ENCODE results near the gene FAM83D.
"Not testable (repeated sequence)": the region's sequence is repeated elsewhere in the genome, so short reads cannot be mapped to it uniquely, and the experiment has no call there.

The FAM83D gene

GRCh38 chr20:38963745-38964144 lies 37.5 kb downstream of the FAM83D start:
- DNase-seq (ENCODE audit: low read depth), result no peak

DNA sequence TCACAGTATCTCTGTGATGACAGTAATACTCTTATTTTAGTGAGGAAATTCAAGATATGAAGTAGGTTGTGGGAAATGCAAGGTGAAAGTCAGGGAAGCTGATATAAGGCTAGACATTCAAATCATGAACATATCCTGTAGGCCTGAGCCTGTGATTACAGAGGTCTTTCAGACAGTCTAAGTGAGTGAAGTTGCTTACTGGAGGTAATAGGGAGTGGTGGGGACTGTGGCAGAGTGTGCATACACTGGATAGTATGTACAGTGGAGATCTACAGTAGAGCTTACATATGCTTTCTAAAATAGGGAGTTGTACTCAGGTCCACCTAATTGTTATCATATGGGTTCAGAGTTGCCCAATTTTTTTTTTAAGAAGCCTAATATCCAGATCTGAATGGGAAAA lies 39.0 kb downstream of the FAM83D start:
- no peak for DNase-seq (ENCODE audit: low read depth)

DNA sequence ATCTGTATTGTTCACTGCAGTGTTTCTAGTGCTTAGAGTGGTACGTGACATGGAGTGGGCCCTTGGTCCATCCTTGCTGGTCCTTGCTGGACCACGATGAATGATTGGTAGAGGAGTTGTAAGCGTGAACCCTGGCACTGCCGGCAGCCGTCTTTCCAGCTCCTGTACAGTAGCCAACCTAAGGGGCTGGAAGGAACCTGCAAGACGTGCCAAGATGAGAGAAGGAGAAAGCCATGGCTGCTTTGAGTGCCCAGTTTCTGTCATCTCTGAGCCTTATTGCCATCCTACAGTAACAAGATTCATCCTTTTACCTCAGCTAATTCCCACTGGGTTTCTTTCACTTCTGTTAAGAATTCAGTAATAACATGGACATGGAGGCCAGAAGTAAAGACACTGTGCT lies 41.9 kb downstream of the FAM83D start:
- DNase-seq (ENCODE audit: low read depth), result no peak

GRCh38 chr20:38969708-38970107 lies 43.5 kb downstream of the FAM83D start:
- no peak for DNase-seq (ENCODE audit: low read depth)

DNA sequence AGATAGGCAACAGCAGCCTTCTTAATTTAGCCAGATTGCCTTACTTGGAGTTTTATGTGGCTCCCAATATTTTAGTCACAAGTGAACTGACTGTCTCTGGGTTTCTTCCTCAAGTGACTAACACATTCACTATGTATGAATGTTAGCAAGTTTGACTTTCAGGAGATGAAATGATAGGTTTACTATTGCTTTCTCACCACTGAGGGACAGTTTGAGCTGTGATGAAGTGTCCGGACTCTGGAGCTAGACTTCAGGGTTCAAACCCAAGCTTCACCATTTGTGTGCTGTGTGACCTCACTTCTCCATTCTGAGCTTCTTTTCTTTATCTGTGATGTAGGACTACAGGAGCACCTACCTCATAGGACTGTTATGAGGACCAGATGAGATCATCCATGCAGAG lies 44.1 kb downstream of the FAM83D start:
- no peak for DNase-seq (ENCODE audit: low read depth)

- DNase-seq (ENCODE audit: low read depth), result no peak
Observed at GRCh38 chr20:38973107-38973506, 46.9 kb downstream of the FAM83D start.

GRCh38 chr20:38973645-38974044 lies 47.4 kb downstream of the FAM83D start:
- no peak for DNase-seq (ENCODE audit: low read depth)

DNA sequence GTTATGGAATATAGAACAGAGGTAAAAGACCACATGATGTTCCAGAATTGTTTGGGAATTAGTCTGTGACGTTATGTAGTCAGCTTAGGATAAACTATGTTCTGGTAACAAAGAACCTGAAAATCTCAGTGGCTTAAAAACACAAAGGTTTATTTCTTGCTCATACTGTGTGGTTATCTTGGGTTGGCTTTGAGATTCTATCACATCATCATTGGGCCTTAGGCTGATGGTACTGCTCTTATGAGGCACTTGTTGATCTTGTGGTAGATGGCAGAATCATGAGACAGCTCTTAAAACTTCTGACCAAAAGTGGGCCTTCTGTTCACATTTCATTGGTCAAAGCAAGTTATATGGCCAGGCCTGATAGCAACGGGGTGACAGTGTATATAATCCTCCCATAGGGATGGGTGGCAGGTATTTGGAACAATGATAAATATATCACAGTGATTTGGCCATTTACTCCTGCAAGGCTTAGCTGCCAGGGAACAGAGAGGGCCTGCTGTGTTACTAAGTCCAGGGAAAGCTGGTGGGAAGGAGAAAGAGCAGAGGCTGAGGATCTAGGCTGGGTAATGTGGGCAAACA lies 49.4 kb downstream of the FAM83D start:
- no peak for DNase-seq (ENCODE audit: low read depth)

DNA sequence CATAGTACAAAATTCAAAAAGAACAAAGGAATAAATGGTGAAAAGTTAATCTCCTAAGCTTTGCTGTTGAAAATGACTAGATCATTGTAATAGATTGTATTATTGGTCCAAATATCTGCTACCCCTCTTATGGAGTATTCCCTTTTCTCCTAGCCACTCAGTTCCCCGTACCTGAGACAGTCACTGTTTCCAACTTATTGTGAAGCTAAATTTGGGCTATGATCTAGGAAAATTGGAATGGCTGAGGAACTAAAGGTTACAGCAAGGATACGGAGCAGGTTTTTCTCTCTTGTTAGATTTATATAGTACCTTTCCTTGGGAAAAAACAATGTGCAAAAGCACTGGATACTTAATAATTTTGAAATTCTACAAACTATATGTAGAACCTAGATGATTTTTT lies 53.2 kb downstream of the FAM83D start:
- DNase-seq (ENCODE audit: low read depth), result no peak

- no peak for DNase-seq (ENCODE audit: low read depth)
Observed at GRCh38 chr20:38979842-38980241, 53.6 kb downstream of the FAM83D start.

- DNase-seq (ENCODE audit: low read depth), result no peak
Observed at GRCh38 chr20:38982291-38982690, 56.1 kb downstream of the FAM83D start.

- no peak for DNase-seq (ENCODE audit: low read depth)
Observed at GRCh38 chr20:38985060-38985459, 58.8 kb downstream of the FAM83D start.

- DNase-seq (ENCODE audit: low read depth), result no peak
Observed at GRCh38 chr20:38985603-38986170, 59.5 kb downstream of the FAM83D start.

DNA sequence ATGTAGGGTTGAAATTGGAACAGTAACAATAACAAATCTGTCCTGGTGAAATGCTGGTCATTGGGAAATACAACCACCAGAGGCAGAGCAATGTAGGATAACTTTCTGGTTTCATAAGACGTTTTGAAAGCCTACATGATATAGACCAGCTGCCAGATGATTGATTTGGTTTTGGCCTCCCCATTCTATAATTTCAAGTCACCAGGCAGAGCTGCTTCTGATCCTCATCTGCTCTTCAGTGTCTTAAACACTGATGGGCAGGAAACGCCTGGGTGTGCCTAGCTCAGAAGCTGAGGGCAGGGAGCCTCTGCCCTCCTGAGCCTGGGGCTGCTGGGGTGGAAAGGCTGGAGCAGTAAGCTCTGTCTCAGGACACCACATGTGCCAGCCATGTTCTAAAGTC lies 60.4 kb downstream of the FAM83D start:
- DNase-seq (ENCODE audit: low read depth), result no peak

DNA sequence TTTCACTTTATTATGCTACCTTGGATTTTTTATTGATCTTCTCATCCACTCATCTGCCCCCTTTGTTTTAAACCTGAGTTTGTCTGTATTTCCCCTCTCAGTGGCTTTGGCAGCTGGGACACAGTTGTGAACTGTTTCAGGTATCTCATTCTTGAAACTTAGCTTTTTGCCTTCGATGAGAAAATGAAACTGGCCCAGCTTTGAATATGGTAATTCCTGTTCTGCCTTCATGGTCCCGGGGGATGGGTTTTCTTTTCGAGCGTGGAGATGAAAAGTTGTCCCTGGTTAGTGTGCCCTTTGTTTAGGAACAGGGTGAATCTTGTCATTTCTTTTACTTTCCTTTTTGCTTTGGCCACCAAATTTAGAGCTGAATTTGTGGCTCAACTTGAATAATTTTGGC lies 61.6 kb downstream of the FAM83D start:
- DNase-seq (ENCODE audit: low read depth), result no peak

DNA sequence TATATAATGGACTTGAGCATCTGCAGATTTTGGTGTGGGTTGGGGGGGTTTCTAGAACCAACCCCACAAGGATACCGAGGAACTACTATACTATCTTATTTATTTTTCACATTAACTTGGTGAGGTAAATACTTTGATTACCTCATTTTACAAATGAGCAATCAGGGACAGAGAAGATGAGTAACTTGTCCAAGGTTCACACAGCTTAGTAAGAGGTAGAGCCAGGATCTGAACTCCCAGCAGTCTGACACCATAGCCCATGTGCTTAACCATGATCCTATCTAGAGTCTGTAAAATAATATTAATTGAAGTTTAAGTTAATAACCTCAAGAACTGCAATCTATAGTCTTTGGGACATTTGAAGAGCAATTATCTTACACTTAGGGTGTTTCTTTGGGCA lies 64.5 kb downstream of the FAM83D start:
- no peak for DNase-seq (ENCODE audit: low read depth)

- no peak for DNase-seq (ENCODE audit: low read depth)
Observed at GRCh38 chr20:38991814-38992704, 65.8 kb downstream of the FAM83D start.

DNA sequence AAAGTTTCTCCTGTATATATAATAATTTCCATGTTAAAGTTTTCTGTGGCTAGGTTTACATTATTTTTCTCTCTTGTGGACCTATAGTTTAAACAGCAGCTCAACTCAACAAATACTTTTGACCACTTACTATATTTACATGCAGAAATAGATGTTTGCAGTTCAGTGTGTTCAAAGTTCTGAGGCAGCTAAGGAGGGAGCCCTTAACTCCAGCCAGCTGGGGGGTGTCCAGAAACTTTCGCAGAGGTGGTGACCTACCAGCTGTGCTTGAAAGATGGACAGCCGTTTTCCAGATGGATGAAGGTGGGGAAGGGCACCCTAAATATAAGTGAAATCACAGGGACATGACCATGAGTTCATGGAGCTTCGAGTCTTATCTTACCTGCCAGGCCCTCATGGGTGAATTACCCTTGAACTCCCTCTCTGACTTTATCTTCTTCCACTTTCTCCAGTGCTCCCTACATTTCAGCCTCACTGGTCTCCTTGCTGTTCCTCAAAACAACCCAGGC lies 69.4 kb downstream of the FAM83D start:
- no peak for DNase-seq (ENCODE audit: low read depth)

- not testable (repeated sequence) for DNase-seq (ENCODE audit: low read depth)
Observed at GRCh38 chr20:38996866-38997265, 70.6 kb downstream of the FAM83D start.

- DNase-seq (ENCODE audit: low read depth), result peak; percentile 74
Observed at GRCh38 chr20:38997622-38998021, 71.4 kb downstream of the FAM83D start.

DNA sequence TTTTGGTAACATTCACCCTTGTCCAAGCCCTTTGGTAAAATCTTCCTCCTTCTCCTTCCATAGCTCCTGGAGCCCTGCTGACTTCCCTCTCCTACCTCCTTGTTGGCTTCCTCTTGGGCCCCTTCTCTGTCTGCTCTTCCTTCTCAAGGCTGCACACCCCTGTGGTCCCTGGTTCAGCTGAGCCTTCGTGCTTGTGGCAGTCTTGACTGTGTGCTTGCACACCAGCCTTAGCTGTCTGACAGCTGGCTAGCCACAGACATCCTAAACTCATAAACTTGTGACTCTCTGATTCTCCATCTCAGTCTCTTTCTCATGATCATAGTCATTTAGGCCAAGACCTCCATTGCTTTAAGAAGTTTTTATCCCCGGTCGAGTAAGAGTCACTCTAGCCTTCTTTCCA lies 73.0 kb downstream of the FAM83D start:
- DNase-seq (ENCODE audit: low read depth), result no peak

DNA sequence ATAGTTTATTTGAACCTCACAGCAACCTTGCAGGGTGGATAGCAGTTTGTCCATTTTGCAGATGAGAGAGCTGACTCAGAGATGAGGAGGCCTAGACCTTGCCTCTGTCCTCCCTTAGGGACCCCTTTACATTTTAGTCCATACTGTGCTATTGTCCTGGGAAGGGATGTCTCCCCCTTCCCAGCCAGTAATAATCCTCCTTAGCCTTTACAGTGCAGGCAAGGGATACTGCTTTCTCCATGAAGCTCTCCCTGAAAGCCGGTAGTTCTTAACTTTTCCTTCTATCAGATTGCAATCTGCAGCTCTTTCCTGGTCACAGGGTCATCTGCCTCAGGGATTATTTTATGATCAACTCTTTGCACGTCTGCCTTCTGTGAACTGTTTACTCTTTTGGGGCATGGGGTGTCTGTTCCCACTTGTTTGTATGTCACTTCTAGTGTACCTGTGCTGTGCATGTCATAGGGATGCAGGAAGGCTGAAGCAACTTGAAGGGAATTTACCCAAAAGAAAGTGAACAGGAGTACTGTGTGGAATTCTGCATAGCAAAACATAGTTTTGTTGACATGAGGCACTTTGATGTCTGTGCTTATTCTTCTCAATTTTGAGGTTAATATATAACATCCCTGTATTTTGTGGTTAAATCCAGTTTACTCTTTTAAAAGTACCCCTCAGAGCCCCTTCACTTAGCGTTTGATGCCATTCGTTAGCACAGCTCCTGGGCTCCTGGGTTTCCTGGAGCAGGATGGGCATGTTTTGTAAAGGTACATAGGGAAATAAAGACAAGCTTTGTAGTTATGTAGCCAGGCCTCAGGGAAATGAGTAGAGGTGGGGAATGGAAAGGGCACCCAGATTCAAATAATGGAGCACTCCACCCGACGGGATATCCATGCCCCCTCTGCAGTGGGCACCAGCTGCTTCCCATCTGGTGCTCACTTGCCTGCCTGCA lies 74.0 kb downstream of the FAM83D start:
- DNase-seq (ENCODE audit: low read depth), result no peak

Data from stimulated activated CD8-positive, alpha-beta memory T cell treated with anti-CD3 and anti-CD28 coated beads, Interleukin-4, amount 100 ng/mL, for 24 hours (primary cell).